Stimulated activated CD4-positive, alpha-beta T cell treated with anti-CD3 and anti-CD28 coated beads, TNF-alpha, amount 100 ng/mL, for 48 hours (primary cell): ENCODE results near the gene TMEM116.

ENCODE experiments used
- DNase-seq, 3 donors: peaks; one replicate each; pipeline ENCODE4 v3.0.0-alpha.2; 2020; ENCODE audit warnings: low read depth in 3 of 3

TMEM116 gene

GRCh38 chr12:111893287-111893686, 119.7 kb downstream of the TMEM116 start:
- no peak for DNase-seq

DNA sequence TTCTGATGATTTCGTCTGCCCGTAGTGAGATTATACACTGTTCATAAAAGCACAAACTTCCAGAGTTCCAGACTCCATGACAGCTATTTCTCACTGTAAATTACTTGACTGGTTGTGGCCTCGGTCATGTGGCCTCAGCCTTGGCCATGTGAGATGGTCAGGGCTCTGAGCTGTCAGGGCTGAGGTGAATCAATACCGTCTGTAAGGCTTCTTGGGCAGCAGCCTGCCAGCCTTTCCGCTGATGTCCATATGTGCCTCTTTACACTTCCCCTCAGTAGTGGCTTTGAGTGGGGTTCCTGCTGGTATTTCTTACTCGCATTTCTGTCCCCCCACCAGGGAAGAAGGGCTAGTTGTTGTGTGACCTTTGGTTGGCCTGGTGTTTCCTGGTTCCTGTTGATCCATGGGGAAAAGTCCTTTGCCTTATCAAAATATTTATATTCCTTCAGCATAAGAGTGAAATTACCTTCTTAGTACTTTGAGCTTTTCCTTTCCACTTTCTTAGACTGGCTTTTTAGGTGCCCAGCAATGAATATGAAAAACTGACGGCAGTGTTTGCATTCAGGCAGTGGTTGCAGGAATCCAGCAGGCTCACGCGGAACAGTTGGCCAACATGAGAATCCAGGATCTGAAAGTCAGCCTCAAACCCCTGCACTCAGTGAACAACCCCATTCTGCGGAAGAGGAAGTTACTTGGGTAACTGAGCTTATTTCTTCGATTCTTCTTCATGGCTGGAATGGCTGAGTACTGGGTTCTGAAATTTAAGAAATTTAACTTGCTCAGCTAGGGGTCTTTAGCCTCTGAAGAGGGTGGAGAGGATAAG, 124.8 kb downstream of the TMEM116 start:
- no peak for DNase-seq

DNA sequence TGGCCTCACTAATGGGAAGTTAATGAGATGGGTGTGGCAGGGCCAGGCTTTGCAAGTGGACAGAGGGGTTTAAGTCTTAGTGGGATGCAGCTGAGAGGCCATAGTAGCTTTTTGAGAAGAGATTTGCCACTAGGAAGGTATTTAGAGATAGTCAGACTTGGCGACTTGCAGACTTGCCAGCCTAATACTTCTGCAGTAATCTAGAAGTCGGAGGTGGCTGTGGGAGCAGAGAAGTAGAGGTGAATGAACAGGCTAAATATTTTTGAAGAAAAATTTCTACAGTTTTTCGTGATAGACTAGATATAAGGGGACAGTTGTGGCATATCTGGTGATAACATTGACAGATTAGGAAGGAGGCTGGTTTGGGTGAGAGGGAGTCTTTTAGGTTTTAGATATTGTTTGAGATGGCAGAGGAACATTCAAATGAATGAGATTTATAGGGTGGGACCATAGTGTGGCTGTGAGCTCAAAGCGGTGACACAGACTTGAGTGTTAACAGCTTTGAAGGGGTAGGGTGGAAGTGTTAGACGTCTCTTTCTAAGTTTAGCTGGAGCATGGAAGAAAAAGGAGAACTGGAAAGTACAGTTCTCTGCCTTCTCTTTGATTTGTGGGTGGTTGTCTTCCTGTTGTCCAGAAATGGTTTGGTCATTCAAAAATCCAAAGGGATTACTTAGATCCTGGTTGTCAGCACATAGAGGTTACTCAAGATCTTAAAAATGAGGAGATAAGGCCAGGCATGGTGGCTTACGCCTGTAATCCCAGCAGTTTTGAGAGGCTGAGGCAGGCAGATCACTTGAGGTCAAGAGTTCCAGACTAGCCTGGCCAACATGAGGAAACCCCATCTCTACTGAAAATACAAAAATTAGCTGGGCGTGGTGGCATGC, 126.1 kb downstream of the TMEM116 start:
- DNase-seq: no peak

DNA sequence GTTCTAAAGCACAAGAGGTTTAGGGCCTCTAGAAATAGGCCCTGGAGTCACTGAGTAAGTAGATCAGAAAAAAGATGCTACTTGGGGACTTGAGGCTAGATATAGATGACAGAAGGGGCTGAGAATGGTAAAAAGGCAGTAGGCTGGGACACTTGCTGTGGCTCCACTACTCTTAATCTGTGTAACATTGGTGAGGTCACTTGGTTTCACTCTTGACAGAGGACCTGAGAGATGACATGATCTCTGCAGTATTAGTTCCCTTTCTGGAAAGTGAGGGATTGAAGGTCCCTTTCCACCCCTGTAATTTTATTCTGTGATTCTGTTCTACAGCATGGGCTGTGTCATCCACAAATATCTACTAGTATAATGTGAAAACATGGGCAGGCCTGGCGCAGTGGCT, 131.2 kb downstream of the TMEM116 start:
- no peak for DNase-seq
